ENCODE measurements around the gene PTPN2.

The PTPN2 gene

GRCh38 chr18:12742453-12742852 is 141.6 kb downstream of the PTPN2 start:
- Histone ChIP-seq H3K79me2 (ENCODE audit: insufficient read depth, low read depth) (no peaks in the 10 kb centered on the region), H3K4me2 (no peak overlapping the region), H4K20me1 (ENCODE audit: insufficient read depth) (no peaks in the 10 kb centered on the region), H3K4me3 (IDR thresholded peaks at IDR 0.05; ENCODE audit: insufficient read depth, low read depth, low read length) (no peak overlapping the region), H3K27ac (no peak overlapping the region), H3K27me3 (ENCODE audit: insufficient read depth, low read depth) (no peaks in the 10 kb centered on the region), H3K9ac (no peak overlapping the region), H3K36me3 (ENCODE audit: insufficient read depth) (no peaks in the 10 kb centered on the region), H3K4me1 (ENCODE audit: low read depth, poor library complexity, severe bottlenecking) (peaks cover 14% of the 10 kb centered on the region), H2AFZ (ENCODE audit: low read depth) (no peak overlapping the region)
- TF ChIP-seq, protein P1, sequence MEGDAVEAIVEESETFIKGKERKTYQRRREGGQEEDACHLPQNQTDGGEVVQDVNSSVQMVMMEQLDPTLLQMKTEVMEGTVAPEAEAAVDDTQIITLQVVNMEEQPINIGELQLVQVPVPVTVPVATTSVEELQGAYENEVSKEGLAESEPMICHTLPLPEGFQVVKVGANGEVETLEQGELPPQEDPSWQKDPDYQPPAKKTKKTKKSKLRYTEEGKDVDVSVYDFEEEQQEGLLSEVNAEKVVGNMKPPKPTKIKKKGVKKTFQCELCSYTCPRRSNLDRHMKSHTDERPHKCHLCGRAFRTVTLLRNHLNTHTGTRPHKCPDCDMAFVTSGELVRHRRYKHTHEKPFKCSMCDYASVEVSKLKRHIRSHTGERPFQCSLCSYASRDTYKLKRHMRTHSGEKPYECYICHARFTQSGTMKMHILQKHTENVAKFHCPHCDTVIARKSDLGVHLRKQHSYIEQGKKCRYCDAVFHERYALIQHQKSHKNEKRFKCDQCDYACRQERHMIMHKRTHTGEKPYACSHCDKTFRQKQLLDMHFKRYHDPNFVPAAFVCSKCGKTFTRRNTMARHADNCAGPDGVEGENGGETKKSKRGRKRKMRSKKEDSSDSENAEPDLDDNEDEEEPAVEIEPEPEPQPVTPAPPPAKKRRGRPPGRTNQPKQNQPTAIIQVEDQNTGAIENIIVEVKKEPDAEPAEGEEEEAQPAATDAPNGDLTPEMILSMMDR (conservative IDR thresholded peaks at IDR 0.05; ENCODE audit: low read depth, low read length): no peak

Measured in KMS-11 (cell line).